HG03039 (cell line): ENCODE measurements around the gene SNX25.

Source experiments
- ATAC-seq: cut with Tn5 transposase; IDR thresholded peaks from one replicate; pipeline ENCODE4 v1.9.1; 2021; ENCODE audit warnings: mild to moderate bottlenecking, moderate library complexity; ENCODE audit not compliant: unreplicated experiment

Gene SNX25

GRCh38 chr4:185364886-185365285 lies 155.5 kb downstream of the SNX25 start:
- ATAC-seq = no peak

- no peak for ATAC-seq
Measured at GRCh38 chr4:185369731-185370130, 160.3 kb downstream of the SNX25 start.

GRCh38 chr4:185370268-185370949 lies 161.0 kb downstream of the SNX25 start:
- ATAC-seq = no peak

GRCh38 chr4:185371702-185372101 lies 162.3 kb downstream of the SNX25 start:
- no peak for ATAC-seq

GRCh38 chr4:185374027-185374426 lies 164.6 kb downstream of the SNX25 start:
- no peak for ATAC-seq

GRCh38 chr4:185374573-185374972 lies 165.2 kb downstream of the SNX25 start:
- no peak for ATAC-seq

- no peak for ATAC-seq
Measured at GRCh38 chr4:185378264-185378663, 168.9 kb downstream of the SNX25 start.

GRCh38 chr4:185379326-185380295 lies 170.2 kb downstream of the SNX25 start:
- ATAC-seq = no peak

- no peak for ATAC-seq
Measured at GRCh38 chr4:185380320-185380719, 170.9 kb downstream of the SNX25 start.

GRCh38 chr4:185381288-185382196 lies 172.1 kb downstream of the SNX25 start:
- ATAC-seq = no peak

GRCh38 chr4:185382754-185383153 lies 173.4 kb downstream of the SNX25 start:
- no peak for ATAC-seq

- ATAC-seq = no peak
Measured at GRCh38 chr4:185383451-185383850, 174.1 kb downstream of the SNX25 start.

- ATAC-seq = no peak
Measured at GRCh38 chr4:185384061-185384460, 174.7 kb downstream of the SNX25 start.

GRCh38 chr4:185384930-185385331 lies 175.5 kb downstream of the SNX25 start:
- ATAC-seq = no peak

GRCh38 chr4:185387957-185388356 lies 178.6 kb downstream of the SNX25 start:
- ATAC-seq = no peak

- no peak for ATAC-seq
Measured at GRCh38 chr4:185390941-185391340, 181.5 kb downstream of the SNX25 start.

- no peak for ATAC-seq
Measured at GRCh38 chr4:185392156-185392555, 182.8 kb downstream of the SNX25 start.

- ATAC-seq = no peak
Measured at GRCh38 chr4:185394568-185395237, 185.3 kb downstream of the SNX25 start.

GRCh38 chr4:185395238-185395955 lies 186.0 kb downstream of the SNX25 start, which contains the start of gene LRP2BP:
TSS of gene LRP2BP (minus strand) at chr4:185395924. CDS start at chr4:185378186, 17,738 bp downstream.
- ATAC-seq = no peak
